HepG2 (cell line): ENCODE measurements around the gene LEMD1. TPM values are rescaled to one million over a fixed set of nuclear protein-coding genes. Genes with fewer than 3 reads are reported as not detected.

Experiments
- ATM ChIP-seq: fragments of 450-650 bp; IDR thresholded peaks from 2 replicates; pipeline ENCODE4 v1.7.1; 2017; ENCODE audit warnings: mild to moderate bottlenecking, borderline replicate concordance
- GATAD1 ChIP-seq: IDR thresholded peaks from 2 replicates; pipeline ENCODE4 v1.6.1; 2016; ENCODE audit warnings: missing genetic modification reagents, missing compliant biosample characterization
- NFAT5 ChIP-seq: sonication (generic); formaldehyde crosslinking; IDR thresholded peaks from 2 replicates; pipeline ENCODE4 v1.4.0; 2020; ENCODE audit warnings: missing genetic modification reagents
- TEAD3 ChIP-seq: optimal IDR thresholded peaks from 2 replicates; pipeline ENCODE3; 2016; ENCODE audit warnings: borderline replicate concordance
- TGIF2 ChIP-seq: IDR thresholded peaks from 2 replicates; pipeline ENCODE4 v1.6.1; 2016; ENCODE audit warnings: control low read depth, missing compliant biosample characterization
- YEATS4 ChIP-seq: sonication (generic); formaldehyde crosslinking; IDR thresholded peaks from 2 replicates; pipeline ENCODE4 v1.4.0; 2020; ENCODE audit warnings: missing genetic modification reagents, borderline replicate concordance
- ZBTB25 ChIP-seq: IDR thresholded peaks from 2 replicates; pipeline ENCODE4 v1.6.1; 2018; ENCODE audit warnings: missing genetic modification reagents
- ZNF550 ChIP-seq: sonication (generic); formaldehyde crosslinking; IDR thresholded peaks from 2 replicates; pipeline ENCODE4 v1.4.0; 2020; ENCODE audit warnings: mild to moderate bottlenecking, missing genetic modification reagents, borderline replicate concordance
- ZNF577 ChIP-seq: sonication (generic); formaldehyde crosslinking; IDR thresholded peaks from 2 replicates; pipeline ENCODE4 v1.4.0; 2020; ENCODE audit warnings: mild to moderate bottlenecking, low read depth, missing genetic modification reagents, borderline replicate concordance
- ZNF589 ChIP-seq: sonication (generic); formaldehyde crosslinking; conservative IDR thresholded peaks from 2 replicates; pipeline ENCODE4 v1.8.0; 2022; ENCODE audit warnings: mild to moderate bottlenecking, moderate library complexity, missing genetic modification reagents
- polyA plus RNA-seq, 8 experiments: library from polyadenylated mRNA; depleted of rRNA in 3 of 8; stranded (reverse) in 7 of 8; unstranded in 1 of 8; fragments of >200 nt; fragmentation: Illumina TruSeq in 4 of 8; extraction: Trizol in 4 of 8; gene quantifications; 2 replicates each; pipeline versions ENCODE4 v1.2.1 to v1.2.3, GENCODE V29; 2011 to 2016; ENCODE audit warnings: low read depth in 4 of 8, missing spikeins in 1 of 8, mixed read lengths in 1 of 8; ENCODE audit not compliant: insufficient read depth in 1 of 8
- total RNA-seq, 5 experiments: library from RNA; depleted of rRNA; stranded (reverse); fragments of >200 nt; fragmentation: Illumina TruSeq; extraction: Trizol; gene quantifications; 2 replicates each; pipeline ENCODE4 v1.2.3, GENCODE V29; 2016; ENCODE audit warnings: low read depth in 1 of 5
- TF ChIP-seq, protein P1 (sequence below): sonication (generic); formaldehyde crosslinking; IDR thresholded peaks from 2 replicates; pipeline ENCODE4 v1.4.0; 2020; ENCODE audit warnings: missing genetic modification reagents
- TF ChIP-seq, protein P2 (sequence below): IDR thresholded peaks from 2 replicates; pipeline ENCODE4 v1.6.1; 2016; ENCODE audit warnings: low read depth, borderline replicate concordance
- TF ChIP-seq, protein P3 (sequence below): sonication (generic); formaldehyde crosslinking; IDR thresholded peaks from 2 replicates; pipeline ENCODE4 v1.4.0; 2020; ENCODE audit warnings: missing genetic modification reagents

Gene LEMD1
- total and polyA plus RNA-seq, 2 of the 13 experiments (the other 11 are each of a cell fraction or from before 2014, with no cell fraction given) = 1.4 to 2.3 TPM

GRCh38 chr1:205335692-205336091 is 86.2 kb downstream of the LEMD1 start (continued):
- TF ChIP-seq, protein P1, sequence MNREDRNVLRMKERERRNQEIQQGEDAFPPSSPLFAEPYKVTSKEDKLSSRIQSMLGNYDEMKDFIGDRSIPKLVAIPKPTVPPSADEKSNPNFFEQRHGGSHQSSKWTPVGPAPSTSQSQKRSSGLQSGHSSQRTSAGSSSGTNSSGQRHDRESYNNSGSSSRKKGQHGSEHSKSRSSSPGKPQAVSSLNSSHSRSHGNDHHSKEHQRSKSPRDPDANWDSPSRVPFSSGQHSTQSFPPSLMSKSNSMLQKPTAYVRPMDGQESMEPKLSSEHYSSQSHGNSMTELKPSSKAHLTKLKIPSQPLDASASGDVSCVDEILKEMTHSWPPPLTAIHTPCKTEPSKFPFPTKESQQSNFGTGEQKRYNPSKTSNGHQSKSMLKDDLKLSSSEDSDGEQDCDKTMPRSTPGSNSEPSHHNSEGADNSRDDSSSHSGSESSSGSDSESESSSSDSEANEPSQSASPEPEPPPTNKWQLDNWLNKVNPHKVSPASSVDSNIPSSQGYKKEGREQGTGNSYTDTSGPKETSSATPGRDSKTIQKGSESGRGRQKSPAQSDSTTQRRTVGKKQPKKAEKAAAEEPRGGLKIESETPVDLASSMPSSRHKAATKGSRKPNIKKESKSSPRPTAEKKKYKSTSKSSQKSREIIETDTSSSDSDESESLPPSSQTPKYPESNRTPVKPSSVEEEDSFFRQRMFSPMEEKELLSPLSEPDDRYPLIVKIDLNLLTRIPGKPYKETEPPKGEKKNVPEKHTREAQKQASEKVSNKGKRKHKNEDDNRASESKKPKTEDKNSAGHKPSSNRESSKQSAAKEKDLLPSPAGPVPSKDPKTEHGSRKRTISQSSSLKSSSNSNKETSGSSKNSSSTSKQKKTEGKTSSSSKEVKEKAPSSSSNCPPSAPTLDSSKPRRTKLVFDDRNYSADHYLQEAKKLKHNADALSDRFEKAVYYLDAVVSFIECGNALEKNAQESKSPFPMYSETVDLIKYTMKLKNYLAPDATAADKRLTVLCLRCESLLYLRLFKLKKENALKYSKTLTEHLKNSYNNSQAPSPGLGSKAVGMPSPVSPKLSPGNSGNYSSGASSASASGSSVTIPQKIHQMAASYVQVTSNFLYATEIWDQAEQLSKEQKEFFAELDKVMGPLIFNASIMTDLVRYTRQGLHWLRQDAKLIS (CRISPR knock-in tag) = no peak
- no peak for TF ChIP-seq ZNF589
- TF ChIP-seq TEAD3 (CRISPR knock-in tag) = peak; percentile 47
- TF ChIP-seq ATM = no peak
- TF ChIP-seq, protein P2, sequence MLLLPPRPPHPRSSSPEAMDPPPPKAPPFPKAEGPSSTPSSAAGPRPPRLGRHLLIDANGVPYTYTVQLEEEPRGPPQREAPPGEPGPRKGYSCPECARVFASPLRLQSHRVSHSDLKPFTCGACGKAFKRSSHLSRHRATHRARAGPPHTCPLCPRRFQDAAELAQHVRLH (CRISPR knock-in tag) = 0 out of 2 replicates have a peak, but pooled peaks have one; percentile 24
- 0 out of 2 replicates have a peak, but pooled peaks have one; percentile 28 for TF ChIP-seq ZBTB25
- no peak for TF ChIP-seq YEATS4 (CRISPR knock-in tag)
- TF ChIP-seq, protein P3, sequence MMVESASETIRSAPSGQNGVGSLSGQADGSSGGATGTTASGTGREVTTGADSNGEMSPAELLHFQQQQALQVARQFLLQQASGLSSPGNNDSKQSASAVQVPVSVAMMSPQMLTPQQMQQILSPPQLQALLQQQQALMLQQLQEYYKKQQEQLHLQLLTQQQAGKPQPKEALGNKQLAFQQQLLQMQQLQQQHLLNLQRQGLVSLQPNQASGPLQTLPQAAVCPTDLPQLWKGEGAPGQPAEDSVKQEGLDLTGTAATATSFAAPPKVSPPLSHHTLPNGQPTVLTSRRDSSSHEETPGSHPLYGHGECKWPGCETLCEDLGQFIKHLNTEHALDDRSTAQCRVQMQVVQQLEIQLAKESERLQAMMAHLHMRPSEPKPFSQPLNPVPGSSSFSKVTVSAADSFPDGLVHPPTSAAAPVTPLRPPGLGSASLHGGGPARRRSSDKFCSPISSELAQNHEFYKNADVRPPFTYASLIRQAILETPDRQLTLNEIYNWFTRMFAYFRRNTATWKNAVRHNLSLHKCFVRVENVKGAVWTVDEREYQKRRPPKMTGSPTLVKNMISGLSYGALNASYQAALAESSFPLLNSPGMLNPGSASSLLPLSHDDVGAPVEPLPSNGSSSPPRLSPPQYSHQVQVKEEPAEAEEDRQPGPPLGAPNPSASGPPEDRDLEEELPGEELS (CRISPR knock-in tag) = no peak
- TF ChIP-seq ZNF550 (CRISPR knock-in tag) = no peak
- TF ChIP-seq ZNF577 (CRISPR knock-in tag) = no peak
- TF ChIP-seq NFAT5 (CRISPR knock-in tag) = no peak
- 0 out of 2 replicates have a peak, but pooled peaks have one; percentile 23 for TF ChIP-seq GATAD1 (CRISPR knock-in tag)
- TF ChIP-seq TGIF2 (CRISPR knock-in tag) = no peak
